DND-41 (cell line): ENCODE measurements around the gene SPOCK2.

Experiments used
- EZH2 ChIP-seq: IDR thresholded peaks from 3 replicates; pipeline ENCODE4 v1.6.1; 2012; ENCODE audit warnings: borderline replicate concordance, low read depth, mild to moderate bottlenecking, moderate library complexity, low read length, inconsistent platforms; ENCODE audit not compliant: severe bottlenecking
- TF ChIP-seq, protein P1 (sequence below): IDR thresholded peaks from 2 replicates; pipeline ENCODE4 v1.5.1; 2012; ENCODE audit warnings: borderline replicate concordance, low read length, moderate library complexity, mild to moderate bottlenecking; ENCODE audit not compliant: poor library complexity, severe bottlenecking; ENCODE audit errors: extremely low read depth

DNA sequence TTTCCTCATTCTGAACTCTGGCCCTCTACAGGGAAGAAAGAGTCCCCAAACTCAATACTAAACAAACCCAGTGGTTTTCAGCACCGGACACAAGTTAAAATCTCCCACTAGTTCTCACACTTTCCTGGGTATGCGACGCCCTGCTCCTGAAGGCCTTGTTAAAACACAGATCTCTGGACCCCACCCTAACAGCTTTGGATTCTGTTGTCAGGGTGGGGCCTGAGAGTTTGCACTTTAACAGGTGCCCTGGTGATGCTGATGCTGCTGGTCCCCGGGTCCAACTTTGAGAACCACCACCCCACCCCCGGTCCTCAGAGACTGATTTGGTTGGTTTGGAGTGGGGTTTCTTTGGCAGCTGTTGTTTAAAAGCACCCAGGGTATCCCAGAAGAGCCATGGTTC is 62.5 kb downstream of the SPOCK2 start:
- TF ChIP-seq, protein P1, sequence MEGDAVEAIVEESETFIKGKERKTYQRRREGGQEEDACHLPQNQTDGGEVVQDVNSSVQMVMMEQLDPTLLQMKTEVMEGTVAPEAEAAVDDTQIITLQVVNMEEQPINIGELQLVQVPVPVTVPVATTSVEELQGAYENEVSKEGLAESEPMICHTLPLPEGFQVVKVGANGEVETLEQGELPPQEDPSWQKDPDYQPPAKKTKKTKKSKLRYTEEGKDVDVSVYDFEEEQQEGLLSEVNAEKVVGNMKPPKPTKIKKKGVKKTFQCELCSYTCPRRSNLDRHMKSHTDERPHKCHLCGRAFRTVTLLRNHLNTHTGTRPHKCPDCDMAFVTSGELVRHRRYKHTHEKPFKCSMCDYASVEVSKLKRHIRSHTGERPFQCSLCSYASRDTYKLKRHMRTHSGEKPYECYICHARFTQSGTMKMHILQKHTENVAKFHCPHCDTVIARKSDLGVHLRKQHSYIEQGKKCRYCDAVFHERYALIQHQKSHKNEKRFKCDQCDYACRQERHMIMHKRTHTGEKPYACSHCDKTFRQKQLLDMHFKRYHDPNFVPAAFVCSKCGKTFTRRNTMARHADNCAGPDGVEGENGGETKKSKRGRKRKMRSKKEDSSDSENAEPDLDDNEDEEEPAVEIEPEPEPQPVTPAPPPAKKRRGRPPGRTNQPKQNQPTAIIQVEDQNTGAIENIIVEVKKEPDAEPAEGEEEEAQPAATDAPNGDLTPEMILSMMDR: no peak
- TF ChIP-seq EZH2: no peak
